CD4-positive, alpha-beta T cell (primary cell): Measurements from ENCODE around the gene MNAT1. TPM values are rescaled to one million over a fixed set of nuclear protein-coding genes. Genes with fewer than 3 reads are reported as not detected.

Source experiments
- ATAC-seq: fragments of 200-7000 bp; cut with Tn5 transposase; one replicate; pipeline ENCODE4 v1.10.0; 2022; ENCODE audit warnings: mild to moderate bottlenecking; ENCODE audit not compliant: poor library complexity
- CTCF ChIA-PET: fragments of 350-600 bp; sonication (Branson Sonifier 250); formaldehyde crosslinking; loops from one replicate; lab custom pipeline; 2021; ENCODE audit warnings: antibody characterized with exemption, inconsistent platforms; lab: Charles Lee
- POLR2A ChIA-PET: fragments of 350-600 bp; sonication (Branson Sonifier 250); formaldehyde crosslinking; loops from one replicate; lab custom pipeline; 2021; ENCODE audit warnings: antibody characterized with exemption, inconsistent platforms; lab: Charles Lee
- DNase-seq, 14 experiments: peaks; one replicate each; pipeline ENCODE4 v3.0.0-alpha.2; 2013 to 2020; ENCODE audit warnings: mixed read lengths in 2 of 14
- H3K27ac ChIP-seq, 2 donors: one replicate each; pipeline versions ENCODE4 v1.5.1 to v1.7.0; 2013; ENCODE audit warnings: low read length in 2 of 2, low read depth in 1 of 2, mild to moderate bottlenecking in 1 of 2
- H3K27me3 ChIP-seq, 2 experiments: 1 replicate in 1 of 2; 2 replicates in 1 of 2; pipeline versions ENCODE4 v1.6.1 to v1.7.0; 2013; ENCODE audit warnings: low read length in 2 of 2, control low read depth in 1 of 2, mild to moderate bottlenecking in 1 of 2, moderate library complexity in 1 of 2; ENCODE audit not compliant: insufficient read depth in 2 of 2, control insufficient read depth in 1 of 2
- H3K36me3 ChIP-seq: one replicate; pipeline ENCODE4 v1.6.1; 2013; ENCODE audit warnings: low read length, control low read depth; ENCODE audit not compliant: insufficient read depth
- H3K4me1 ChIP-seq: one replicate; pipeline ENCODE4 v1.6.1; 2013; ENCODE audit warnings: low read length, control low read depth; ENCODE audit not compliant: insufficient read depth
- H3K4me3 ChIP-seq: one replicate; pipeline ENCODE4 v1.5.1; 2013; ENCODE audit warnings: mild to moderate bottlenecking, low read length, moderate library complexity
- H3K9me3 ChIP-seq, 2 experiments: 1 replicate in 1 of 2; 2 replicates in 1 of 2; pipeline versions ENCODE4 v1.6.1 to v1.7.0; 2013; ENCODE audit warnings: low read length in 2 of 2, mild to moderate bottlenecking in 2 of 2, control low read depth in 1 of 2, moderate library complexity in 1 of 2; ENCODE audit not compliant: control insufficient read depth in 1 of 2, insufficient read depth in 1 of 2
- H3K27ac Mint-ChIP-seq: one replicate; pipeline ENCODE4 v1.8.0; 2020; ENCODE audit warnings: mixed read lengths
- H3K27me3 Mint-ChIP-seq: one replicate; pipeline ENCODE4 v1.8.0; 2021; ENCODE audit warnings: mixed read lengths
- H3K36me3 Mint-ChIP-seq: one replicate; pipeline ENCODE4 v1.8.0; 2021; ENCODE audit warnings: low read depth, mixed read lengths
- H3K4me1 Mint-ChIP-seq: one replicate; pipeline ENCODE4 v1.8.0; 2021; ENCODE audit warnings: low read depth, mixed read lengths
- H3K4me3 Mint-ChIP-seq: one replicate; pipeline ENCODE4 v1.8.0; 2020; ENCODE audit warnings: mild to moderate bottlenecking, mixed read lengths
- H3K9me3 Mint-ChIP-seq: one replicate; pipeline ENCODE4 v1.8.0; 2020; ENCODE audit warnings: mixed read lengths
- intact Hi-C, 2 experiments: fragments of 100-400 bp; cut with DNase I in 1 of 2; cut with micrococcal nuclease in 1 of 2; formaldehyde crosslinking; loops; one replicate each; pipeline versions ENCODE4 v1.15.1 to v1.9.0; 2023 to 2025; cut with DNase I, micrococcal nuclease
- total RNA-seq, 174 experiments: library from RNA in 2 of 174; stranded (reverse) in 2 of 174; gene quantifications; one replicate each; pipeline ENCODE4 v1.2.3 and lab custom pipeline; 2021 to 2026
- TF ChIP-seq, protein P1 (sequence below): fragments of 200-600 bp; IDR thresholded peaks from one replicate; pipeline ENCODE4 v1.8.0; 2022; ENCODE audit warnings: antibody characterized with exemption, mild to moderate bottlenecking

The MNAT1 gene
- total RNA-seq, 2 experiments from 2014 or later: 15.4 to 15.9 TPM

DNA sequence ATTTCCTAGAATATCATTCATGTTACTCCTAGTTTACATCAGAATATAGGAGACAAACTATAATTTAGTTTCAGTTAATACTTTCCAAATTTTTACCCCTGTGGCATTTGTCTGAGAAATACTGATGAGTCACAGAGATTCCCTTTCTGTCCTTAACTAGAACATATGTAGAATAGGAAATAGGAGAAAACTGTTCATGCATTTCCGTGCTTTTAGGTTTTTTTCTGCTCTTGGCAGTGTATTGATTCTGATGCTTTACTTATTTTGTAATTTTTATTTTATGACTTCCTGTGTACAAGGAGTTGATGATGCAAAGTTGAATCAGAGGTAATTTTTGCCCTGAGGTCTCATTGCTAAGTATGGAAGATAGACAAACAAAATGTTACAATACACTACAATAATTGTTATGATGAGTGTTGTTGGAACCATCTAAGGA lies 23.0 kb downstream of the MNAT1 start:
- Mint-ChIP-seq H3K9me3 (no peaks in the 10 kb centered on the region), H3K4me3 (no peak overlapping the region), H3K27ac (no peak overlapping the region), H3K4me1 (peaks cover 64% of the 10 kb centered on the region), H3K27me3 (peaks cover 12% of the 10 kb centered on the region), H3K36me3 (no peaks in the 10 kb centered on the region)
- ATAC-seq (no peak), DNase-seq (no peak)
- no peak overlapping the region for H3K27ac ChIP-seq
- H3K27me3 ChIP-seq: no peaks in the 10 kb centered on the region
- H3K36me3 ChIP-seq: no peaks in the 10 kb centered on the region
- no peaks in the 10 kb centered on the region for H3K9me3 ChIP-seq
- TF ChIP-seq, protein P1, sequence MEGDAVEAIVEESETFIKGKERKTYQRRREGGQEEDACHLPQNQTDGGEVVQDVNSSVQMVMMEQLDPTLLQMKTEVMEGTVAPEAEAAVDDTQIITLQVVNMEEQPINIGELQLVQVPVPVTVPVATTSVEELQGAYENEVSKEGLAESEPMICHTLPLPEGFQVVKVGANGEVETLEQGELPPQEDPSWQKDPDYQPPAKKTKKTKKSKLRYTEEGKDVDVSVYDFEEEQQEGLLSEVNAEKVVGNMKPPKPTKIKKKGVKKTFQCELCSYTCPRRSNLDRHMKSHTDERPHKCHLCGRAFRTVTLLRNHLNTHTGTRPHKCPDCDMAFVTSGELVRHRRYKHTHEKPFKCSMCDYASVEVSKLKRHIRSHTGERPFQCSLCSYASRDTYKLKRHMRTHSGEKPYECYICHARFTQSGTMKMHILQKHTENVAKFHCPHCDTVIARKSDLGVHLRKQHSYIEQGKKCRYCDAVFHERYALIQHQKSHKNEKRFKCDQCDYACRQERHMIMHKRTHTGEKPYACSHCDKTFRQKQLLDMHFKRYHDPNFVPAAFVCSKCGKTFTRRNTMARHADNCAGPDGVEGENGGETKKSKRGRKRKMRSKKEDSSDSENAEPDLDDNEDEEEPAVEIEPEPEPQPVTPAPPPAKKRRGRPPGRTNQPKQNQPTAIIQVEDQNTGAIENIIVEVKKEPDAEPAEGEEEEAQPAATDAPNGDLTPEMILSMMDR: no peak
- H3K4me3 ChIP-seq: no peak overlapping the region
- CTCF ChIA-PET: no interaction called here
- intact Hi-C loops: no loop called here
- H3K4me1 ChIP-seq: peaks cover 19% of the 10 kb centered on the region
- POLR2A ChIA-PET: interaction anchor here (0.6 kb wide), 1 partner anchor 185 kb away, joined by 3 read pairs; no protein-coding TSS in a partner anchor

DNA sequence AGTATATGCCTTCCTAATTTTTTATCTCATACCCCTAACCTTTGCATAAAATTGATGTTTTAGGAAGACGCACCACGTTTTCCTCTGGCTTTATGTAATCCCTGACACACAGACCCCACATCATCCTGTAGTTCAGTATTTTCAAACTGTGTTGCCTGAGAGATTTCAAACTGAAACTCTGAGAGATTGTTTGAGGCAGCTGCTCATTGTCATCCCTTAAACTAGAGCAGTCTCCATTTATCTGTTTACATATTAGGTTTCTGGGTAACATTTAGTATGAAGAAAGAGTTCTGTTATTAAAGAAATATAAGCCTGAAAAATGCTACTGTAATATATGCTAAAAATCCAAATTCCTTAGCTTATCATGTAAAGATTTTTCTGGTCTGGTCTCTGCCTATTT lies 24.3 kb downstream of the MNAT1 start:
- no peaks in the 10 kb centered on the region for H3K36me3 ChIP-seq
- H3K4me3 ChIP-seq: no peak overlapping the region
- ChIA-PET POLR2A (no interaction called here), CTCF (no interaction called here)
- H3K27ac Mint-ChIP-seq: no peak overlapping the region
- TF ChIP-seq, protein P1: no peak
- H3K4me3 Mint-ChIP-seq: no peak overlapping the region
- no peak overlapping the region for H3K27ac ChIP-seq
- intact Hi-C loops: no loop called here
- no peaks in the 10 kb centered on the region for H3K9me3 Mint-ChIP-seq
- DNase-seq (no peak), ATAC-seq (no peak)
- H3K27me3 ChIP-seq: no peaks in the 10 kb centered on the region
- H3K36me3 Mint-ChIP-seq: no peaks in the 10 kb centered on the region
- peaks cover 53% of the 10 kb centered on the region for H3K4me1 Mint-ChIP-seq
- no peaks in the 10 kb centered on the region for H3K9me3 ChIP-seq
- H3K4me1 ChIP-seq: peaks cover 10% of the 10 kb centered on the region
- peaks cover 6% of the 10 kb centered on the region for H3K27me3 Mint-ChIP-seq

DNA sequence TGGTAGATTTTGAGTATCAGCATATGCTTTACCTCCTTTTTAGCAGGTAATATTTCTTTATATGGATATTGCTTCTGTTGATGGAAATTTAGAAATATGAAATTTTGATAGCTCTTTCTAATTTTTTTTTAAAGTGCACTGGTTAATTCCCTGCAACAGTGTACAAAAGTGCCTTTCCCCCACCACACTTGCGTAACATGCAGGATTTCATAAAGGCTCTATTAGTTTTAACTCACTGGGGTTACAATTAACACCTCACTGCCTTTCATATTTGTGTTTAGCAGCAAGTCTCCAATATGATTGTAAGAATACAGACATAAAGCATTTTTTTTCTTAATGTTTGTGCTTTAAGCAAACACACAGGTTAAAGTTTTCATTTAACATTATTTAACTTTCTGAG lies 25.6 kb downstream of the MNAT1 start:
- no peaks in the 10 kb centered on the region for H3K9me3 ChIP-seq

More for the DNA sequence above, 25.6 kb downstream of the MNAT1 start:
- DNase-seq (no peak), ATAC-seq (no peak)
- H3K27ac ChIP-seq: no peak overlapping the region
- Mint-ChIP-seq H3K4me1 (peaks cover 47% of the 10 kb centered on the region), H3K27ac (no peak overlapping the region), H3K9me3 (no peaks in the 10 kb centered on the region), H3K4me3 (no peak overlapping the region), H3K36me3 (no peaks in the 10 kb centered on the region), H3K27me3 (peaks cover 6% of the 10 kb centered on the region)
- peaks cover 4% of the 10 kb centered on the region for H3K4me1 ChIP-seq
- no peak overlapping the region for H3K4me3 ChIP-seq
- ChIA-PET CTCF (interaction anchor here (1.1 kb wide), 1 partner anchor 15 kb away, joined by 4 read pairs; no protein-coding TSS in a partner anchor), POLR2A (no interaction called here)
- TF ChIP-seq, protein P1: no peak
- no peaks in the 10 kb centered on the region for H3K27me3 ChIP-seq
- H3K36me3 ChIP-seq: no peaks in the 10 kb centered on the region
- intact Hi-C loops: no loop called here
